CD4-positive, alpha-beta T cell (primary cell): ENCODE data around the gene KCNJ5. TPM values are rescaled to one million over a fixed set of nuclear protein-coding genes. Genes with fewer than 3 reads are reported as not detected.

ENCODE experiments used
- ATAC-seq: fragments of 200-7000 bp; cut with Tn5 transposase; one replicate; pipeline ENCODE4 v1.10.0; 2022; ENCODE audit warnings: mild to moderate bottlenecking; ENCODE audit not compliant: poor library complexity
- CTCF ChIA-PET: fragments of 350-600 bp; sonication (Branson Sonifier 250); formaldehyde crosslinking; loops from one replicate; lab custom pipeline; 2021; ENCODE audit warnings: antibody characterized with exemption, inconsistent platforms; lab: Charles Lee
- POLR2A ChIA-PET: fragments of 350-600 bp; sonication (Branson Sonifier 250); formaldehyde crosslinking; loops from one replicate; lab custom pipeline; 2021; ENCODE audit warnings: antibody characterized with exemption, inconsistent platforms; lab: Charles Lee
- DNase-seq, 14 experiments: peaks; one replicate each; pipeline ENCODE4 v3.0.0-alpha.2; 2013 to 2020; ENCODE audit warnings: mixed read lengths in 2 of 14
- H3K27ac ChIP-seq, 2 donors: one replicate each; pipeline versions ENCODE4 v1.5.1 to v1.7.0; 2013; ENCODE audit warnings: low read length in 2 of 2, low read depth in 1 of 2, mild to moderate bottlenecking in 1 of 2
- H3K27me3 ChIP-seq, 2 experiments: 1 replicate in 1 of 2; 2 replicates in 1 of 2; pipeline versions ENCODE4 v1.6.1 to v1.7.0; 2013; ENCODE audit warnings: low read length in 2 of 2, control low read depth in 1 of 2, mild to moderate bottlenecking in 1 of 2, moderate library complexity in 1 of 2; ENCODE audit not compliant: insufficient read depth in 2 of 2, control insufficient read depth in 1 of 2
- H3K36me3 ChIP-seq: one replicate; pipeline ENCODE4 v1.6.1; 2013; ENCODE audit warnings: low read length, control low read depth; ENCODE audit not compliant: insufficient read depth
- H3K4me1 ChIP-seq: one replicate; pipeline ENCODE4 v1.6.1; 2013; ENCODE audit warnings: low read length, control low read depth; ENCODE audit not compliant: insufficient read depth
- H3K4me3 ChIP-seq: one replicate; pipeline ENCODE4 v1.5.1; 2013; ENCODE audit warnings: mild to moderate bottlenecking, low read length, moderate library complexity
- H3K9me3 ChIP-seq, 2 experiments: 1 replicate in 1 of 2; 2 replicates in 1 of 2; pipeline versions ENCODE4 v1.6.1 to v1.7.0; 2013; ENCODE audit warnings: low read length in 2 of 2, mild to moderate bottlenecking in 2 of 2, control low read depth in 1 of 2, moderate library complexity in 1 of 2; ENCODE audit not compliant: control insufficient read depth in 1 of 2, insufficient read depth in 1 of 2
- H3K27ac Mint-ChIP-seq: one replicate; pipeline ENCODE4 v1.8.0; 2020; ENCODE audit warnings: mixed read lengths
- H3K27me3 Mint-ChIP-seq: one replicate; pipeline ENCODE4 v1.8.0; 2021; ENCODE audit warnings: mixed read lengths
- H3K36me3 Mint-ChIP-seq: one replicate; pipeline ENCODE4 v1.8.0; 2021; ENCODE audit warnings: low read depth, mixed read lengths
- H3K4me1 Mint-ChIP-seq: one replicate; pipeline ENCODE4 v1.8.0; 2021; ENCODE audit warnings: low read depth, mixed read lengths
- H3K4me3 Mint-ChIP-seq: one replicate; pipeline ENCODE4 v1.8.0; 2020; ENCODE audit warnings: mild to moderate bottlenecking, mixed read lengths
- H3K9me3 Mint-ChIP-seq: one replicate; pipeline ENCODE4 v1.8.0; 2020; ENCODE audit warnings: mixed read lengths
- CTCF ChIP-seq: fragments of 200-600 bp; IDR thresholded peaks from one replicate; pipeline ENCODE4 v1.8.0; 2022; ENCODE audit warnings: antibody characterized with exemption, mild to moderate bottlenecking
- intact Hi-C, 2 experiments: fragments of 100-400 bp; cut with DNase I in 1 of 2; cut with micrococcal nuclease in 1 of 2; formaldehyde crosslinking; loops; one replicate each; pipeline versions ENCODE4 v1.15.1 to v1.9.0; 2023 to 2025; cut with DNase I, micrococcal nuclease
- total RNA-seq, 174 experiments: library from RNA in 2 of 174; stranded (reverse) in 2 of 174; gene quantifications; one replicate each; pipeline ENCODE4 v1.2.3 and lab custom pipeline; 2021 to 2026

KCNJ5 gene
- total RNA-seq, 2 experiments from 2014 or later, result 0.05 TPM; not detected in 1

- Histone ChIP-seq H3K36me3 (no peaks in the 10 kb centered on the region), H3K27me3 (peaks cover 25 to 32% of the 10 kb centered on the region in 2 experiments), H3K4me3 (no peak overlapping the region), H3K27ac (no peak overlapping the region), H3K9me3 (peaks cover 0 to 5% of the 10 kb centered on the region in 2 experiments), H3K4me1 (peaks cover 6% of the 10 kb centered on the region)
- Mint-ChIP-seq H3K27ac (no peak overlapping the region), H3K36me3 (no peaks in the 10 kb centered on the region), H3K9me3 (no peaks in the 10 kb centered on the region), H3K4me1 (no peaks in the 10 kb centered on the region), H3K27me3 (peaks cover 89% of the 10 kb centered on the region), H3K4me3 (no peak overlapping the region)
- no peak for TF ChIP-seq CTCF
- ChIA-PET CTCF (no interaction called here), POLR2A (no interaction called here)
- intact Hi-C loops, result no loop called here
- DNase-seq, result no peak
- ATAC-seq, result no peak
Observed at GRCh38 chr11:128911701-128912100, 20.5 kb downstream of the KCNJ5 start.

GRCh38 chr11:128913806-128914205, 22.6 kb downstream of the KCNJ5 start:
- H3K4me3 Mint-ChIP-seq, result no peak overlapping the region
- no peaks in the 10 kb centered on the region for H3K4me1 Mint-ChIP-seq
- no peak overlapping the region for H3K27ac Mint-ChIP-seq
- Histone ChIP-seq H3K36me3 (no peaks in the 10 kb centered on the region), H3K27me3 (peaks cover 17 to 22% of the 10 kb centered on the region in 2 experiments), H3K9me3 (peaks cover 0 to 8% of the 10 kb centered on the region in 2 experiments), H3K4me1 (peaks cover under 1% of the 10 kb centered on the region), H3K4me3 (no peak overlapping the region), H3K27ac (no peak overlapping the region)
- peaks cover 76% of the 10 kb centered on the region for H3K27me3 Mint-ChIP-seq
- intact Hi-C loops, result no loop called here
- no peak for TF ChIP-seq CTCF
- no peaks in the 10 kb centered on the region for H3K36me3 Mint-ChIP-seq
- no peaks in the 10 kb centered on the region for H3K9me3 Mint-ChIP-seq
- ATAC-seq, result no peak
- CTCF ChIA-PET, result no interaction called here
- POLR2A ChIA-PET, result no interaction called here
- DNase-seq, result no peak

- no peaks in the 10 kb centered on the region for H3K4me1 Mint-ChIP-seq
Observed at GRCh38 chr11:128914216-128915148, 23.3 kb downstream of the KCNJ5 start.

More at GRCh38 chr11:128914216-128915148, 23.3 kb downstream of the KCNJ5 start:
- POLR2A ChIA-PET, result no interaction called here
- no peak for DNase-seq
- Histone ChIP-seq H3K9me3 (peaks cover 0 to 11% of the 10 kb centered on the region in 2 experiments), H3K36me3 (no peaks in the 10 kb centered on the region), H3K4me1 (no peaks in the 10 kb centered on the region), H3K27ac (no peak overlapping the region), H3K27me3 (peaks cover 10 to 16% of the 10 kb centered on the region in 2 experiments), H3K4me3 (no peak overlapping the region)
- no peak for ATAC-seq
- intact Hi-C loops, result no loop called here
- no peaks in the 10 kb centered on the region for H3K36me3 Mint-ChIP-seq
- H3K27ac Mint-ChIP-seq, result no peak overlapping the region
- CTCF ChIA-PET, result interaction anchor here (1.0 kb wide), 1 partner anchor 9 kb away, joined by 3 read pairs; no protein-coding TSS in a partner anchor
- peaks cover 73% of the 10 kb centered on the region for H3K27me3 Mint-ChIP-seq
- no peak overlapping the region for H3K4me3 Mint-ChIP-seq
- no peak for TF ChIP-seq CTCF
- H3K9me3 Mint-ChIP-seq, result no peaks in the 10 kb centered on the region
